Measurements from ENCODE around the gene NT5DC3.
"Not testable (repeated sequence)": the region's sequence is repeated elsewhere in the genome, so short reads cannot be mapped to it uniquely, and the experiment has no call there.

The NT5DC3 gene

GRCh38 chr12:103832048-103832997, 8.7 kb downstream of the NT5DC3 start:
- DNase-seq (ENCODE audit: low read depth): no peak

- no peak for DNase-seq (ENCODE audit: low read depth)
Measured at GRCh38 chr12:103830730-103831320, 10.2 kb downstream of the NT5DC3 start.

- DNase-seq (ENCODE audit: low read depth): no peak
Measured at GRCh38 chr12:103830025-103830725, 10.9 kb downstream of the NT5DC3 start.

GRCh38 chr12:103829092-103829491, 11.9 kb downstream of the NT5DC3 start:
- no peak for DNase-seq (ENCODE audit: low read depth)

- DNase-seq (ENCODE audit: low read depth): no peak
Measured at GRCh38 chr12:103827911-103828391, 13.1 kb downstream of the NT5DC3 start.

- no peak for DNase-seq (ENCODE audit: low read depth)
Measured at GRCh38 chr12:103824845-103825244, 16.2 kb downstream of the NT5DC3 start.

GRCh38 chr12:103824290-103824689, 16.7 kb downstream of the NT5DC3 start:
- DNase-seq (ENCODE audit: low read depth): no peak

- DNase-seq (ENCODE audit: low read depth): no peak
Measured at GRCh38 chr12:103823871-103824270, 17.2 kb downstream of the NT5DC3 start.

- no peak for DNase-seq (ENCODE audit: low read depth)
Measured at GRCh38 chr12:103821773-103822172, 19.3 kb downstream of the NT5DC3 start.

GRCh38 chr12:103820881-103821489, 20.0 kb downstream of the NT5DC3 start:
- no peak for DNase-seq (ENCODE audit: low read depth)

GRCh38 chr12:103820361-103820760, 20.7 kb downstream of the NT5DC3 start:
- DNase-seq (ENCODE audit: low read depth): no peak

GRCh38 chr12:103819892-103820291, 21.1 kb downstream of the NT5DC3 start:
- DNase-seq (ENCODE audit: low read depth): no peak

GRCh38 chr12:103819312-103819711, 21.7 kb downstream of the NT5DC3 start:
- DNase-seq (ENCODE audit: low read depth): no peak

GRCh38 chr12:103817791-103818190, 23.2 kb downstream of the NT5DC3 start:
- DNase-seq (ENCODE audit: low read depth): no peak

- DNase-seq (ENCODE audit: low read depth): no peak
Measured at GRCh38 chr12:103816663-103817062, 24.4 kb downstream of the NT5DC3 start.

- no peak for DNase-seq (ENCODE audit: low read depth)
Measured at GRCh38 chr12:103814436-103814835, 26.6 kb downstream of the NT5DC3 start.

GRCh38 chr12:103813949-103814348, 27.1 kb downstream of the NT5DC3 start:
- DNase-seq (ENCODE audit: low read depth): no peak

GRCh38 chr12:103813426-103813825, 27.6 kb downstream of the NT5DC3 start:
- no peak for DNase-seq (ENCODE audit: low read depth)

- no peak for DNase-seq (ENCODE audit: low read depth)
Measured at GRCh38 chr12:103812789-103813188, 28.2 kb downstream of the NT5DC3 start.

- no peak for DNase-seq (ENCODE audit: low read depth)
Measured at GRCh38 chr12:103811791-103812190, 29.2 kb downstream of the NT5DC3 start.

- DNase-seq (ENCODE audit: low read depth): no peak
Measured at GRCh38 chr12:103810111-103810510, 30.9 kb downstream of the NT5DC3 start.

GRCh38 chr12:103809639-103810038, 31.4 kb downstream of the NT5DC3 start:
- not testable (repeated sequence) for DNase-seq (ENCODE audit: low read depth)
